ENCODE results near the gene LRMDA. TPM values are rescaled to one million over a fixed set of nuclear protein-coding genes. Genes with fewer than 3 reads are reported as not detected.
"Not testable (repeated sequence)": the region's sequence is repeated elsewhere in the genome, so short reads cannot be mapped to it uniquely, and the experiment has no call there.

Gene LRMDA
- total RNA-seq, 2 experiments from 2014 or later = not detected

DNA sequence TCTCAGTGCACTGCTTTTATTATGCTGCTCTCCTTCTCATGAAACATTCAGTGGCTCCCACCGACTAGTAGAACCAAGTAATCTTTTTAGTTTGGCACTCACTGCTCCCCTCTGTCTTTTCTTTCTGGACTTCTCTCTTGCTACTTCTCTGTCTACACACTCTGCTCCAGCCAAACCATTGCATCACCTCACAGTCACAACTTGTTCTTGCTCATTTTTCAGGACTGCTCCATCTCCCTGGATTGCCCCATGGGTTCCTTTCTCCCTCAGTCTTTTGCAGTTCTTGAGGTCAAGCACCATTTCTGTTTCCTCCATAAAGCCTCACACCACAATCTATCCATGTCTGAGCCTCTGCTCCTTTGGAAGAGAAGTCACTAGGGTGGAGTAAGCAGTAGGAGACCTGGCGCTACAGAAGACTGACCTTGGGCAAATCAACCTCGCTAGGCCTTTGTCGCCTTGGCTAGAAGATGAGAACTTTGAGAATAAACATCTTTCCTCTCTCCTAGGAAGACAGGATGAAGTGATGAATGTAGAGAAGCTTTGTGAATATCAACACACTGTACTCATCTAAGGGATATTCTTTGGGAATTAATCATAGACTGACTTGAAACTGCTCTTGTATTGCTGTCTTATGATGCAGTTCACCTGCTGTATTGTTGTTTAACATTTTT lies 186.2 kb downstream of the LRMDA start:
- no peaks in the 10 kb centered on the region for H3K36me3 Mint-ChIP-seq (ENCODE audit: low read depth)
- CTCF ChIA-PET = no interaction called here
- Histone ChIP-seq H3K9me3 (ENCODE audit: control insufficient read depth in 1 of 2, insufficient read depth in 1 of 2, low read length in 2 of 2) (peaks cover 0 to 3% of the 10 kb centered on the region in 2 experiments), H3K27me3 (ENCODE audit: control insufficient read depth in 1 of 2, insufficient read depth in 2 of 2, low read length in 2 of 2) (peaks cover 4 to 5% of the 10 kb centered on the region in 2 experiments), H3K4me3 (ENCODE audit: low read length) (no peak overlapping the region), H3K27ac (ENCODE audit: low read depth in 1 of 2, low read length in 2 of 2) (no peak overlapping the region), H3K4me1 (ENCODE audit: insufficient read depth, low read length) (no peaks in the 10 kb centered on the region), H3K36me3 (ENCODE audit: insufficient read depth, low read length) (no peaks in the 10 kb centered on the region)
- H3K27ac Mint-ChIP-seq = no peak overlapping the region
- intact Hi-C loops (cut with DNase I, micrococcal nuclease) = no loop called here
- H3K27me3 Mint-ChIP-seq = peaks cover 30% of the 10 kb centered on the region
- TF ChIP-seq, protein P1, sequence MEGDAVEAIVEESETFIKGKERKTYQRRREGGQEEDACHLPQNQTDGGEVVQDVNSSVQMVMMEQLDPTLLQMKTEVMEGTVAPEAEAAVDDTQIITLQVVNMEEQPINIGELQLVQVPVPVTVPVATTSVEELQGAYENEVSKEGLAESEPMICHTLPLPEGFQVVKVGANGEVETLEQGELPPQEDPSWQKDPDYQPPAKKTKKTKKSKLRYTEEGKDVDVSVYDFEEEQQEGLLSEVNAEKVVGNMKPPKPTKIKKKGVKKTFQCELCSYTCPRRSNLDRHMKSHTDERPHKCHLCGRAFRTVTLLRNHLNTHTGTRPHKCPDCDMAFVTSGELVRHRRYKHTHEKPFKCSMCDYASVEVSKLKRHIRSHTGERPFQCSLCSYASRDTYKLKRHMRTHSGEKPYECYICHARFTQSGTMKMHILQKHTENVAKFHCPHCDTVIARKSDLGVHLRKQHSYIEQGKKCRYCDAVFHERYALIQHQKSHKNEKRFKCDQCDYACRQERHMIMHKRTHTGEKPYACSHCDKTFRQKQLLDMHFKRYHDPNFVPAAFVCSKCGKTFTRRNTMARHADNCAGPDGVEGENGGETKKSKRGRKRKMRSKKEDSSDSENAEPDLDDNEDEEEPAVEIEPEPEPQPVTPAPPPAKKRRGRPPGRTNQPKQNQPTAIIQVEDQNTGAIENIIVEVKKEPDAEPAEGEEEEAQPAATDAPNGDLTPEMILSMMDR (IDR thresholded peaks at IDR 0.05) = no peak
- ATAC-seq (ENCODE audit: poor library complexity) (no peak), DNase-seq (no peak)
- H3K4me1 Mint-ChIP-seq (ENCODE audit: low read depth) = no peaks in the 10 kb centered on the region
- no peak overlapping the region for H3K4me3 Mint-ChIP-seq
- H3K9me3 Mint-ChIP-seq = no peaks in the 10 kb centered on the region
- POLR2A ChIA-PET = no interaction called here

DNA sequence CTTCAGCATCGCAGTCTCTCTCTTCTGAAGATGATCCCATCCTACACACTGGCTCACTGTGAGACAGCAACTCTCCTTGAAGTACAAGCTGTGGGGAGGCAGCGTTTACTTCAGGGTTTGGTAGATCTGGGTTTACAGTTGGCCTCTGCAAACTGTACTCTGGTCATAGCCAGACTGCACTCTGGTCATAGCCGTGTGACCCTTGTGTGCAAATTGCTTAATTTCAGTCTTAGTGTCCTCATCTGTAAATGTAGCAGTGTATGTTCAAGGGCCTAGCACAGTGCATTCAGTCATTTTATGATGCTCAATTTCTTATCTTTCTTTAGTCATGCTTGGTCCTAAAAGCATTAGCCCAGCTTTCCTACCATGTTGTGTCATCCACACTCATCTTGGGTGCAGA lies 188.2 kb downstream of the LRMDA start:
- no peaks in the 10 kb centered on the region for H3K9me3 Mint-ChIP-seq
- peaks cover 12% of the 10 kb centered on the region for H3K27me3 Mint-ChIP-seq
- ATAC-seq (ENCODE audit: poor library complexity) = no peak
- Histone ChIP-seq H3K4me3 (ENCODE audit: low read length) (no peak overlapping the region), H3K9me3 (ENCODE audit: control insufficient read depth in 1 of 2, insufficient read depth in 1 of 2, low read length in 2 of 2) (peaks cover 0 to 3% of the 10 kb centered on the region in 2 experiments), H3K27me3 (ENCODE audit: control insufficient read depth in 1 of 2, insufficient read depth in 2 of 2, low read length in 2 of 2) (no peaks in the 10 kb centered on the region), H3K36me3 (ENCODE audit: insufficient read depth, low read length) (no peaks in the 10 kb centered on the region), H3K4me1 (ENCODE audit: insufficient read depth, low read length) (no peaks in the 10 kb centered on the region), H3K27ac (ENCODE audit: low read depth in 1 of 2, low read length in 2 of 2) (no peak overlapping the region)
- POLR2A ChIA-PET = no interaction called here
- CTCF ChIA-PET = no interaction called here
- H3K4me3 Mint-ChIP-seq = no peak overlapping the region
- no peaks in the 10 kb centered on the region for H3K4me1 Mint-ChIP-seq (ENCODE audit: low read depth)
- TF ChIP-seq, protein P1 (IDR thresholded peaks at IDR 0.05) = no peak
- intact Hi-C loops (cut with DNase I, micrococcal nuclease) = no loop called here
- no peaks in the 10 kb centered on the region for H3K36me3 Mint-ChIP-seq (ENCODE audit: low read depth)
- no peak overlapping the region for H3K27ac Mint-ChIP-seq
- DNase-seq = no peak

DNA sequence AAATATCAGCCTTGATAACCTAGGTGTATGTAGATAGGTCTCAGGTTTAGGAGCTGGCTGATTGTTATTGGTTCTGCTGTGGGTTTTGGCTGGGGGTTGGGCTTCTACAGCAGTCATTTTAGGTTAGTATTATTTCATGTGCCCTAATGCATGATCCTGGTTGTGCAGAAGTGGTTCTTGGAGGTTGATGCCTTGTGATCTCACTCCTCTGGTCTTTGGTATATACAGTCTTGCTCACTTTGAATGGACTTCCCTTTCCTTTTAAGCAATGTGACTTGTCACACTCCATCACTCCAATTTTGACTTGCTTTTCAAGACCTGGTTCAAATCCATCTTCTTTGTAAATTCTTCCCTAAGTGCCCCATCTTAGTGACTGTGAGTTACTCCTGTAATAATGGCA lies 188.9 kb downstream of the LRMDA start:
- H3K4me1 ChIP-seq (ENCODE audit: insufficient read depth, low read length) = no peaks in the 10 kb centered on the region
- TF ChIP-seq, protein P1 (IDR thresholded peaks at IDR 0.05) = no peak
- H3K36me3 ChIP-seq (ENCODE audit: insufficient read depth, low read length) = no peaks in the 10 kb centered on the region
- CTCF ChIA-PET = no interaction called here
- Mint-ChIP-seq H3K36me3 (ENCODE audit: low read depth) (no peaks in the 10 kb centered on the region), H3K27ac (no peak overlapping the region), H3K4me3 (no peak overlapping the region), H3K4me1 (ENCODE audit: low read depth) (no peaks in the 10 kb centered on the region), H3K9me3 (no peaks in the 10 kb centered on the region), H3K27me3 (peaks cover 11% of the 10 kb centered on the region)
- no peak for ATAC-seq (ENCODE audit: poor library complexity)
- no peak overlapping the region for H3K27ac ChIP-seq (ENCODE audit: low read depth in 1 of 2, low read length in 2 of 2)
- POLR2A ChIA-PET = no interaction called here
- intact Hi-C loops (cut with DNase I, micrococcal nuclease) = no loop called here
- no peak for DNase-seq
- H3K27me3 ChIP-seq (ENCODE audit: control insufficient read depth in 1 of 2, insufficient read depth in 2 of 2, low read length in 2 of 2) = no peaks in the 10 kb centered on the region
- H3K9me3 ChIP-seq (ENCODE audit: control insufficient read depth in 1 of 2, insufficient read depth in 1 of 2, low read length in 2 of 2) = peaks cover 0 to 3% of the 10 kb centered on the region in 2 experiments
- no peak overlapping the region for H3K4me3 ChIP-seq (ENCODE audit: low read length)

DNA sequence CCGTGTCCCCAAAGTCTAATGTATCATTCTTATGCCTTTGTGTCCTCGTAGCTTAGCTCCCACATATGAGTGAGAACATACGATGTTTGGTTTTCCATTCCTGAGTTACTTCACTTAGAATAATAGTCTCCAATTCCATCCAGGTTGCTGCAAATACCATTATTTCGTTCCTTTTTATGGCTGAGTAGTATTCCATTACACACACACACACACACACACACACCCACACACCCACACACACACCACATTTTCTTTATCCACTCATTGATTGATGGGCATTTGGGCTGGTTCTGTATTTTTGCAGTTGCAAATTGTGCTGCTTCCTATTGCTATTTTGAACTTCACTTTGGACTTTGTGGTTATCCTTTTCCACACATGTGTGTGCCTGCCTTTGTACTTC lies 189.6 kb downstream of the LRMDA start:
- H3K9me3 Mint-ChIP-seq; H3K36me3 Mint-ChIP-seq (ENCODE audit: low read depth); ATAC-seq (ENCODE audit: poor library complexity); H3K36me3 ChIP-seq (ENCODE audit: insufficient read depth, low read length); H3K27me3 ChIP-seq (ENCODE audit: control insufficient read depth in 1 of 2, insufficient read depth in 2 of 2, low read length in 2 of 2); H3K27me3 Mint-ChIP-seq; H3K9me3 ChIP-seq (ENCODE audit: control insufficient read depth in 1 of 2, insufficient read depth in 1 of 2, low read length in 2 of 2); H3K27ac Mint-ChIP-seq; H3K4me3 Mint-ChIP-seq; DNase-seq; POLR2A ChIA-PET; CTCF ChIA-PET; intact Hi-C loops (cut with DNase I, micrococcal nuclease); H3K4me3 ChIP-seq (ENCODE audit: low read length); H3K4me1 Mint-ChIP-seq (ENCODE audit: low read depth); H3K27ac ChIP-seq (ENCODE audit: low read depth in 1 of 2, low read length in 2 of 2); H3K4me1 ChIP-seq (ENCODE audit: insufficient read depth, low read length): not testable (repeated sequence)
